HEK293 (cell line): ENCODE results near the gene DDX23.

Source experiments
- CTCF ChIA-PET: fragments of 350-600 bp; formaldehyde crosslinking; extraction: SDS; loops from one replicate; lab custom pipeline; 2021; ENCODE audit warnings: antibody characterized with exemption; lab: Yijun Ruan, JAX
- POLR2A ChIA-PET: fragments of 300-600 bp; formaldehyde crosslinking; extraction: SDS; loops from one replicate; lab custom pipeline; 2020; ENCODE audit warnings: antibody characterized with exemption, inconsistent platforms; lab: Yijun Ruan, JAX
- H3K27ac ChIP-seq: fragments of 200-500 bp; sonication (Bioruptor generic); 2 replicates; pipeline ENCODE4 v1.5.1; 2014; ENCODE audit warnings: low read depth, low read length, control low read depth, inconsistent platforms; ENCODE audit errors: extremely low read depth
- H3K36me3 ChIP-seq, 2 experiments: fragments of 200-500 bp in 1 of 2; sonication (Bioruptor generic) in 1 of 2; 1 replicate in 1 of 2; 2 replicates in 1 of 2; pipeline ENCODE4 v1.5.1; 2014 to 2017; ENCODE audit warnings: inconsistent platforms in 2 of 2, low read length in 2 of 2; ENCODE audit not compliant: control insufficient read depth in 2 of 2, insufficient read depth in 1 of 2
- H3K4me1 ChIP-seq: fragments of 200-500 bp; sonication (Bioruptor generic); 2 replicates; pipeline ENCODE4 v1.5.1; 2014; ENCODE audit warnings: mild to moderate bottlenecking, low read length, inconsistent platforms; ENCODE audit not compliant: control insufficient read depth, insufficient read depth
- H3K4me3 ChIP-seq: 2 replicates; pipeline ENCODE4 v1.5.1; 2011; ENCODE audit warnings: low read depth, mild to moderate bottlenecking, control low read depth, low read length, moderate library complexity
- H3K9me3 ChIP-seq: fragments of 200-500 bp; sonication (Bioruptor generic); 2 replicates; pipeline ENCODE4 v1.5.1; 2014; ENCODE audit warnings: low read depth, low read length, inconsistent platforms; ENCODE audit not compliant: control insufficient read depth, insufficient read depth
- BCL11A ChIP-seq: fragments of 450-650 bp; formaldehyde crosslinking; IDR thresholded peaks from 2 replicates; pipeline ENCODE4 v1.5.1; 2016; ENCODE audit warnings: low read depth, missing biosample characterization, missing genetic modification characterization
- EGR2 ChIP-seq: fragments of 450-650 bp; formaldehyde crosslinking; IDR thresholded peaks from 2 replicates; pipeline ENCODE4 v1.5.1; 2016; ENCODE audit warnings: low read depth, missing biosample characterization, missing genetic modification characterization
- GLI4 ChIP-seq: fragments of 450-650 bp; formaldehyde crosslinking; IDR thresholded peaks from 2 replicates; pipeline ENCODE4 v1.5.1; 2016; ENCODE audit warnings: missing biosample characterization, missing genetic modification characterization
- HIC1 ChIP-seq: fragments of 450-650 bp; formaldehyde crosslinking; IDR thresholded peaks from 2 replicates; pipeline ENCODE4 v1.5.1; 2016; ENCODE audit warnings: missing biosample characterization, missing genetic modification characterization
- HOXA7 ChIP-seq: sonication (generic); formaldehyde crosslinking; IDR thresholded peaks from 2 replicates; pipeline ENCODE4 v1.8.1; 2022; ENCODE audit warnings: missing genetic modification reagents, borderline replicate concordance
- SP2 ChIP-seq: fragments of 450-650 bp; formaldehyde crosslinking; IDR thresholded peaks from 2 replicates; pipeline ENCODE4 v1.5.1; 2016; ENCODE audit warnings: missing biosample characterization, missing genetic modification characterization
- TCF7L2 ChIP-seq: IDR thresholded peaks from 2 replicates; pipeline ENCODE4 v1.6.1; 2011; ENCODE audit warnings: low read depth, mild to moderate bottlenecking, inconsistent platforms, low read length, moderate library complexity, borderline replicate concordance
- ZBTB20 ChIP-seq: fragments of 450-650 bp; formaldehyde crosslinking; IDR thresholded peaks from 2 replicates; pipeline ENCODE4 v1.5.1; 2016; ENCODE audit warnings: missing biosample characterization, missing genetic modification characterization
- ZBTB26 ChIP-seq: fragments of 450-650 bp; formaldehyde crosslinking; optimal IDR thresholded peaks from 2 replicates; pipeline ENCODE3; 2016; ENCODE audit warnings: missing biosample characterization, mild to moderate bottlenecking, missing genetic modification characterization
- ZNF239 ChIP-seq: fragments of 450-650 bp; formaldehyde crosslinking; IDR thresholded peaks from 2 replicates; pipeline ENCODE4 v1.5.1; 2016; ENCODE audit warnings: missing biosample characterization, missing genetic modification characterization
- ZNF366 ChIP-seq: fragments of 450-650 bp; formaldehyde crosslinking; conservative IDR thresholded peaks from 2 replicates; pipeline ENCODE4 v1.5.1; 2016; ENCODE audit warnings: missing biosample characterization, missing genetic modification characterization
- ZNF423 ChIP-seq: fragments of 450-650 bp; formaldehyde crosslinking; IDR thresholded peaks from 2 replicates; pipeline ENCODE4 v1.5.1; 2016; ENCODE audit warnings: missing biosample characterization, missing genetic modification characterization
- ZNF501 ChIP-seq: fragments of 450-650 bp; formaldehyde crosslinking; IDR thresholded peaks from 2 replicates; pipeline ENCODE4 v1.5.1; 2016; ENCODE audit warnings: missing biosample characterization, missing genetic modification characterization
- ZNF623 ChIP-seq: fragments of 450-650 bp; formaldehyde crosslinking; IDR thresholded peaks from 2 replicates; pipeline ENCODE4 v1.5.1; 2016; ENCODE audit warnings: missing biosample characterization, missing genetic modification characterization
- ZNF792 ChIP-seq: fragments of 450-650 bp; formaldehyde crosslinking; IDR thresholded peaks from 2 replicates; pipeline ENCODE4 v1.5.1; 2016; ENCODE audit warnings: missing biosample characterization, missing genetic modification characterization
- ZSCAN30 ChIP-seq: fragments of 450-650 bp; IDR thresholded peaks from 2 replicates; pipeline ENCODE4 v1.5.1; 2018; ENCODE audit warnings: missing biosample characterization, mild to moderate bottlenecking, missing genetic modification characterization, moderate library complexity
- TF ChIP-seq, protein P1 (sequence below): fragments of 450-650 bp; formaldehyde crosslinking; IDR thresholded peaks from 2 replicates; pipeline ENCODE4 v1.5.1; 2016; ENCODE audit warnings: missing biosample characterization, missing genetic modification characterization
- TF ChIP-seq, protein P2 (sequence below): fragments of 450-650 bp; formaldehyde crosslinking; IDR thresholded peaks from 2 replicates; pipeline ENCODE4 v1.5.1; 2016; ENCODE audit warnings: missing biosample characterization, missing genetic modification characterization
- TF ChIP-seq, protein P3 (sequence below): fragments of 450-650 bp; formaldehyde crosslinking; IDR thresholded peaks from 2 replicates; pipeline ENCODE4 v1.5.1; 2016; ENCODE audit warnings: missing biosample characterization, missing genetic modification characterization
- TF ChIP-seq, protein P4 (sequence below): fragments of 450-650 bp; formaldehyde crosslinking; IDR thresholded peaks from 2 replicates; pipeline ENCODE4 v1.5.1; 2016; ENCODE audit warnings: missing biosample characterization, missing genetic modification characterization

Gene DDX23

GRCh38 chr12:48788524-48788853 lies 63.5 kb downstream of the DDX23 start:
- peak overlapping the region; percentile 82; the same call in 1 of the 2 replicates for H3K27ac ChIP-seq
- peak overlapping the region; percentile 77 for H3K4me3 ChIP-seq
- TF ChIP-seq ZNF423 (tag by site-specific recombination): peak; percentile 31; the same call in 1 of the 2 replicates
- 0 out of 2 replicates have a peak, but pooled peaks have one; percentile 11 for TF ChIP-seq ZSCAN30 (tag by site-specific recombination)
- TF ChIP-seq EGR2: 0 out of 2 replicates have a peak, but pooled peaks have one; percentile 9
- TF ChIP-seq ZBTB26 (tag by site-specific recombination): peak; percentile 74
- TF ChIP-seq, protein P1, sequence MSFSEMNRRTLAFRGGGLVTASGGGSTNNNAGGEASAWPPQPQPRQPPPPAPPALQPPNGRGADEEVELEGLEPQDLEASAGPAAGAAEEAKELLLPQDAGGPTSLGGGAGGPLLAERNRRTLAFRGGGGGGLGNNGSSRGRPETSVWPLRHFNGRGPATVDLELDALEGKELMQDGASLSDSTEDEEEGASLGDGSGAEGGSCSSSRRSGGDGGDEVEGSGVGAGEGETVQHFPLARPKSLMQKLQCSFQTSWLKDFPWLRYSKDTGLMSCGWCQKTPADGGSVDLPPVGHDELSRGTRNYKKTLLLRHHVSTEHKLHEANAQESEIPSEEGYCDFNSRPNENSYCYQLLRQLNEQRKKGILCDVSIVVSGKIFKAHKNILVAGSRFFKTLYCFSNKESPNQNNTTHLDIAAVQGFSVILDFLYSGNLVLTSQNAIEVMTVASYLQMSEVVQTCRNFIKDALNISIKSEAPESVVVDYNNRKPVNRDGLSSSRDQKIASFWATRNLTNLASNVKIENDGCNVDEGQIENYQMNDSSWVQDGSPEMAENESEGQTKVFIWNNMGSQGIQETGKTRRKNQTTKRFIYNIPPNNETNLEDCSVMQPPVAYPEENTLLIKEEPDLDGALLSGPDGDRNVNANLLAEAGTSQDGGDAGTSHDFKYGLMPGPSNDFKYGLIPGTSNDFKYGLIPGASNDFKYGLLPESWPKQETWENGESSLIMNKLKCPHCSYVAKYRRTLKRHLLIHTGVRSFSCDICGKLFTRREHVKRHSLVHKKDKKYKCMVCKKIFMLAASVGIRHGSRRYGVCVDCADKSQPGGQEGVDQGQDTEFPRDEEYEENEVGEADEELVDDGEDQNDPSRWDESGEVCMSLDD (tag by site-specific recombination): 0 out of 2 replicates have a peak, but pooled peaks have one; percentile 40
- TF ChIP-seq HIC1 (tag by site-specific recombination): 0 out of 2 replicates have a peak, but pooled peaks have one; percentile 36
- TF ChIP-seq, protein P2, sequence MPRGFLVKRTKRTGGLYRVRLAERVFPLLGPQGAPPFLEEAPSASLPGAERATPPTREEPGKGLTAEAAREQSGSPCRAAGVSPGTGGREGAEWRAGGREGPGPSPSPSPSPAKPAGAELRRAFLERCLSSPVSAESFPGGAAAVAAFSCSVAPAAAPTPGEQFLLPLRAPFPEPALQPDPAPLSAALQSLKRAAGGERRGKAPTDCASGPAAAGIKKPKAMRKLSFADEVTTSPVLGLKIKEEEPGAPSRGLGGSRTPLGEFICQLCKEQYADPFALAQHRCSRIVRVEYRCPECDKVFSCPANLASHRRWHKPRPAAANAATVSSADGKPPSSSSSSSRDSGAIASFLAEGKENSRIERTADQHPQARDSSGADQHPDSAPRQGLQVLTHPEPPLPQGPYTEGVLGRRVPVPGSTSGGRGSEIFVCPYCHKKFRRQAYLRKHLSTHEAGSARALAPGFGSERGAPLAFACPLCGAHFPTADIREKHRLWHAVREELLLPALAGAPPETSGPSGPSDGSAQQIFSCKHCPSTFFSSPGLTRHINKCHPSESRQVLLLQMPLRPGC (tag by site-specific recombination): no peak
- TF ChIP-seq GLI4 (tag by site-specific recombination): 0 out of 2 replicates have a peak, but pooled peaks have one; percentile 56
- no peak for TF ChIP-seq BCL11A (tag by site-specific recombination)
- TF ChIP-seq, protein P3, sequence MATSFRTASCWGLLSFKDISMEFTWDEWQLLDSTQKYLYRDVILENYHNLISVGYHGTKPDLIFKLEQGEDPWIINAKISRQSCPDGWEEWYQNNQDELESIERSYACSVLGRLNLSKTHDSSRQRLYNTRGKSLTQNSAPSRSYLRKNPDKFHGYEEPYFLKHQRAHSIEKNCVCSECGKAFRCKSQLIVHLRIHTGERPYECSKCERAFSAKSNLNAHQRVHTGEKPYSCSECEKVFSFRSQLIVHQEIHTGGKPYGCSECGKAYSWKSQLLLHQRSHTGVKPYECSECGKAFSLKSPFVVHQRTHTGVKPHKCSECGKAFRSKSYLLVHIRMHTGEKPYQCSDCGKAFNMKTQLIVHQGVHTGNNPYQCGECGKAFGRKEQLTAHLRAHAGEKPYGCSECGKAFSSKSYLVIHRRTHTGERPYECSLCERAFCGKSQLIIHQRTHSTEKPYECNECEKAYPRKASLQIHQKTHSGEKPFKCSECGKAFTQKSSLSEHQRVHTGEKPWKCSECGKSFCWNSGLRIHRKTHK (tag by site-specific recombination): no peak
- TF ChIP-seq, all 188 proteins: peak for 7
- peaks cover 6% of the 10 kb centered on the region for H3K4me1 ChIP-seq
- peaks cover 0 to under 1% of the 10 kb centered on the region in 2 experiments; a peak in 2 of 3 replicates for H3K36me3 ChIP-seq
- no peaks in the 10 kb centered on the region for H3K9me3 ChIP-seq
- POLR2A ChIA-PET: interaction anchor here (0.6 to 1.8 kb wide), 8 partner anchors 21 to 106 kb away, joined by 3 to 6 read pairs (median 4); partner anchors contain the start of genes CCNT1, DDX23 and KANSL2
- CTCF ChIA-PET: interaction anchor here (1.0 to 2.1 kb wide), 4 partner anchors 9 to 35 kb away, joined by 3 to 12 read pairs (median 5); no protein-coding TSS in a partner anchor

DNA sequence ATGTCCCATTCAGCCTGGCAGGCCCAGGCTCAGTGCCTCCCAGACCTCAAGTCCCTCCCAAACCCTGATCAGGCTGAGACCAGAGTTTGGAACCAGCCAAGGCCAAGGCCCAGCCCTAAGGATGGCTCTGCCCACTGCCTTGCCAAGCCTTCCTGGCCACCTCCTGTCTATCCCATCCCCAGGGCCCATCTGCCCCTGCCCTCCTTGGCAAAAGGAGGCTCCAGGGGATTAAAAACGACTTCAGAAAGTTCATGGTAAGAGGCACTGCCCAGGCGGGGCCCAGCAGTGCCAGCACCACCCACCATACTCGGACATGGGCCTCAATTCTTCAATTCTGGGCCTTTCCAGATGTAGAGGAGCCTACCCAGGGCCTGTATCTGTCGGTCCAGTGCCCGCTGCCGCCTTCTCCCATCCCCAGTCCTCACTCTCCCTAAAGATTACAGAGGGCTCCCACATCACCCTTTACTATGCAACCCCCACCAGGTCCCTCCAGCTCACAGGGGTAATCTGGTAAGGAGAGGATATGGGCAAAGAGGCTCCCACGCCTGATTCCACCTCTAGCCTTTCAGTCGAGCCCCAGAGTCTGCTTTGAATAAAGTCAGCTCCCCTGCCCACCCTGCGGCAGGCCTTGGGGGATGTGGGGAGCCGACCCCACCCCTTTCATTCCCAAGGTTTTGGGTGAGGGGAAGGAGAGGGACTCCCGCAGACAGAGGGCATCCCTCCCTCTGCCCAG lies 64.0 kb downstream of the DDX23 start:
- POLR2A ChIA-PET: interaction anchor here (1.1 kb wide), 1 partner anchor 28 kb away, joined by 3 read pairs; no protein-coding TSS in a partner anchor
- TF ChIP-seq, protein P4, sequence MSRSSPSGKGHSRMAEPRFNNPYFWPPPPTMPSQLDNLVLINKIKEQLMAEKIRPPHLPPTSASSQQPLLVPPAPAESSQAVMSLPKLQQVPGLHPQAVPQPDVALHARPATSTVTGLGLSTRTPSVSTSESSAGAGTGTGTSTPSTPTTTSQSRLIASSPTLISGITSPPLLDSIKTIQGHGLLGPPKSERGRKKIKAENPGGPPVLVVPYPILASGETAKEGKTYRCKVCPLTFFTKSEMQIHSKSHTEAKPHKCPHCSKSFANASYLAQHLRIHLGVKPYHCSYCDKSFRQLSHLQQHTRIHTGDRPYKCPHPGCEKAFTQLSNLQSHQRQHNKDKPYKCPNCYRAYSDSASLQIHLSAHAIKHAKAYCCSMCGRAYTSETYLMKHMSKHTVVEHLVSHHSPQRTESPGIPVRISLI: no peak
- TF ChIP-seq ZNF239 (tag by site-specific recombination): no peak
- TF ChIP-seq ZBTB20 (tag by site-specific recombination): no peak; the same call in 1 of the 2 replicates
- TF ChIP-seq ZNF792: no peak
- TF ChIP-seq HOXA7 (CRISPR knock-in tag): no peak
- TF ChIP-seq SP2: 0 out of 2 replicates have a peak, but pooled peaks have one; percentile 43
- TF ChIP-seq ZNF366 (tag by site-specific recombination): no peak
- TF ChIP-seq TCF7L2: no peak
- TF ChIP-seq ZNF501 (tag by site-specific recombination): no peak
- no peak for TF ChIP-seq ZNF623 (tag by site-specific recombination)

More for the DNA sequence above, 64.0 kb downstream of the DDX23 start:
- no peaks in the 10 kb centered on the region for H3K9me3 ChIP-seq
- peaks cover 0 to 6% of the 10 kb centered on the region in 2 experiments; a peak in 2 of 3 replicates for H3K36me3 ChIP-seq
- peak overlapping the region; percentile 82 for H3K27ac ChIP-seq
- H3K4me1 ChIP-seq: peaks cover 6% of the 10 kb centered on the region
- peak overlapping the region; percentile 77 for H3K4me3 ChIP-seq
- CTCF ChIA-PET: interaction anchor here (1.4 to 2.1 kb wide), 2 partner anchors 27 to 35 kb away, joined by 3 to 12 read pairs; no protein-coding TSS in a partner anchor
